Parathyroid adenoma (tissue), 2 donors: ENCODE measurements around the gene TMEM50A.

Experiments used
- H2AFZ ChIP-seq: fragments of 300-600 bp; sonication (generic); one replicate; pipeline ENCODE4 v1.7.0; 2017; ENCODE audit warnings: antibody characterized with exemption, mild to moderate bottlenecking
- H3K27ac ChIP-seq: fragments of 300-600 bp; sonication (generic); one replicate; pipeline ENCODE4 v1.7.0; 2017
- H3K27me3 ChIP-seq: fragments of 300-600 bp; sonication (generic); one replicate; pipeline ENCODE4 v1.7.0; 2017; ENCODE audit warnings: low read length; ENCODE audit not compliant: control insufficient read depth, insufficient read depth
- H3K36me3 ChIP-seq: fragments of 300-600 bp; sonication (generic); one replicate; pipeline ENCODE4 v1.7.0; 2017; ENCODE audit warnings: low read length; ENCODE audit not compliant: control insufficient read depth, insufficient read depth
- H3K4me1 ChIP-seq: fragments of 300-600 bp; sonication (generic); one replicate; pipeline ENCODE4 v1.7.0; 2017; ENCODE audit warnings: control low read depth
- H3K4me2 ChIP-seq: fragments of 300-600 bp; sonication (generic); one replicate; pipeline ENCODE4 v1.7.0; 2017; ENCODE audit warnings: low read length
- H3K4me3 ChIP-seq: fragments of 300-600 bp; sonication (generic); one replicate; pipeline ENCODE4 v1.7.0; 2017; ENCODE audit warnings: low read depth, low read length
- H3K79me2 ChIP-seq: fragments of 300-600 bp; sonication (generic); one replicate; pipeline ENCODE4 v1.7.0; 2017; ENCODE audit warnings: control low read depth
- H3K9ac ChIP-seq: fragments of 300-600 bp; sonication (generic); one replicate; pipeline ENCODE4 v1.7.0; 2017; ENCODE audit warnings: mild to moderate bottlenecking
- H3K9me3 ChIP-seq: fragments of 300-600 bp; sonication (generic); one replicate; pipeline ENCODE4 v1.7.0; 2017; ENCODE audit warnings: low read length; ENCODE audit not compliant: control insufficient read depth
- CTCF ChIP-seq: fragments of 300-600 bp; sonication (generic); IDR thresholded peaks from one replicate; pipeline ENCODE4 v1.7.0; 2017; ENCODE audit warnings: antibody characterized with exemption, mild to moderate bottlenecking
- donor health status: primary hyperparathyroidism.

TMEM50A gene

GRCh38 chr1:25347556-25347955 is 9.4 kb downstream of the TMEM50A start:
- H3K36me3 ChIP-seq: no peaks in the 10 kb centered on the region
- H3K9me3 ChIP-seq: no peaks in the 10 kb centered on the region
- H3K4me2 ChIP-seq: no peak overlapping the region
- no peaks in the 10 kb centered on the region for H3K4me1 ChIP-seq
- no peaks in the 10 kb centered on the region for H3K27me3 ChIP-seq
- no peak overlapping the region for H3K9ac ChIP-seq
- no peak overlapping the region for H2AFZ ChIP-seq
- no peak overlapping the region for H3K4me3 ChIP-seq
- peaks cover 6% of the 10 kb centered on the region for H3K79me2 ChIP-seq
- no peak overlapping the region for H3K27ac ChIP-seq
- TF ChIP-seq CTCF: no peak

- H3K27me3 ChIP-seq: no peaks in the 10 kb centered on the region
- no peak overlapping the region for H2AFZ ChIP-seq
- no peaks in the 10 kb centered on the region for H3K4me1 ChIP-seq
- no peak for TF ChIP-seq CTCF
- no peaks in the 10 kb centered on the region for H3K79me2 ChIP-seq
- H3K4me2 ChIP-seq: no peak overlapping the region
- H3K27ac ChIP-seq: no peak overlapping the region
- H3K9ac ChIP-seq: no peak overlapping the region
- H3K36me3 ChIP-seq: no peaks in the 10 kb centered on the region
- no peaks in the 10 kb centered on the region for H3K9me3 ChIP-seq
- H3K4me3 ChIP-seq: no peak overlapping the region
Measured at GRCh38 chr1:25349606-25350005, 11.5 kb downstream of the TMEM50A start.

GRCh38 chr1:25355841-25356395 is 17.8 kb downstream of the TMEM50A start:
- Histone ChIP-seq H3K4me3 (no peak overlapping the region), H3K27ac (no peak overlapping the region), H2AFZ (no peak overlapping the region), H3K79me2 (no peaks in the 10 kb centered on the region), H3K27me3 (no peaks in the 10 kb centered on the region), H3K36me3 (no peaks in the 10 kb centered on the region), H3K9me3 (no peaks in the 10 kb centered on the region), H3K9ac (no peak overlapping the region), H3K4me2 (no peak overlapping the region), H3K4me1 (no peaks in the 10 kb centered on the region)
- TF ChIP-seq CTCF: no peak

- Histone ChIP-seq H3K27ac (no peak overlapping the region), H3K79me2 (no peaks in the 10 kb centered on the region), H3K9me3 (no peaks in the 10 kb centered on the region), H3K9ac (no peak overlapping the region), H3K4me1 (no peaks in the 10 kb centered on the region), H3K4me3 (no peak overlapping the region), H3K4me2 (no peak overlapping the region), H2AFZ (no peak overlapping the region), H3K36me3 (no peaks in the 10 kb centered on the region), H3K27me3 (no peaks in the 10 kb centered on the region)
- no peak for TF ChIP-seq CTCF
Measured at GRCh38 chr1:25356441-25356840, 18.3 kb downstream of the TMEM50A start.

- H3K4me1 ChIP-seq: no peaks in the 10 kb centered on the region
- H3K36me3 ChIP-seq: no peaks in the 10 kb centered on the region
- no peak overlapping the region for H3K27ac ChIP-seq
- TF ChIP-seq CTCF: no peak
- no peaks in the 10 kb centered on the region for H3K9me3 ChIP-seq
- H3K79me2 ChIP-seq: no peaks in the 10 kb centered on the region
- H2AFZ ChIP-seq: no peak overlapping the region
- no peak overlapping the region for H3K4me3 ChIP-seq
- H3K9ac ChIP-seq: no peak overlapping the region
- no peaks in the 10 kb centered on the region for H3K27me3 ChIP-seq
- H3K4me2 ChIP-seq: no peak overlapping the region
Measured at GRCh38 chr1:25356848-25357247, 18.7 kb downstream of the TMEM50A start.
